HL-60 (cell line): ENCODE measurements around the gene CDC25B.

Experiments used
- CTCF ChIP-seq: IDR thresholded peaks from one replicate; pipeline ENCODE4 v1.5.1; 2011; ENCODE audit warnings: low read length, control low read depth, inconsistent platforms; ENCODE audit not compliant: insufficient read depth
- GABPA ChIP-seq: IDR thresholded peaks from 2 replicates; pipeline ENCODE4 v1.6.1; 2012; ENCODE audit warnings: low read depth
- POLR2AphosphoS5 ChIP-seq: IDR thresholded peaks from 2 replicates; pipeline ENCODE4 v1.6.1; 2012; ENCODE audit warnings: low read depth
- REST ChIP-seq: IDR thresholded peaks from 2 replicates; pipeline ENCODE4 v1.6.1; 2012; ENCODE audit warnings: low read depth; ENCODE audit not compliant: insufficient replicate concordance
- SPI1 ChIP-seq: IDR thresholded peaks from 2 replicates; pipeline ENCODE4 v1.6.1; 2012; ENCODE audit warnings: low read depth, mild to moderate bottlenecking, borderline replicate concordance

DNA sequence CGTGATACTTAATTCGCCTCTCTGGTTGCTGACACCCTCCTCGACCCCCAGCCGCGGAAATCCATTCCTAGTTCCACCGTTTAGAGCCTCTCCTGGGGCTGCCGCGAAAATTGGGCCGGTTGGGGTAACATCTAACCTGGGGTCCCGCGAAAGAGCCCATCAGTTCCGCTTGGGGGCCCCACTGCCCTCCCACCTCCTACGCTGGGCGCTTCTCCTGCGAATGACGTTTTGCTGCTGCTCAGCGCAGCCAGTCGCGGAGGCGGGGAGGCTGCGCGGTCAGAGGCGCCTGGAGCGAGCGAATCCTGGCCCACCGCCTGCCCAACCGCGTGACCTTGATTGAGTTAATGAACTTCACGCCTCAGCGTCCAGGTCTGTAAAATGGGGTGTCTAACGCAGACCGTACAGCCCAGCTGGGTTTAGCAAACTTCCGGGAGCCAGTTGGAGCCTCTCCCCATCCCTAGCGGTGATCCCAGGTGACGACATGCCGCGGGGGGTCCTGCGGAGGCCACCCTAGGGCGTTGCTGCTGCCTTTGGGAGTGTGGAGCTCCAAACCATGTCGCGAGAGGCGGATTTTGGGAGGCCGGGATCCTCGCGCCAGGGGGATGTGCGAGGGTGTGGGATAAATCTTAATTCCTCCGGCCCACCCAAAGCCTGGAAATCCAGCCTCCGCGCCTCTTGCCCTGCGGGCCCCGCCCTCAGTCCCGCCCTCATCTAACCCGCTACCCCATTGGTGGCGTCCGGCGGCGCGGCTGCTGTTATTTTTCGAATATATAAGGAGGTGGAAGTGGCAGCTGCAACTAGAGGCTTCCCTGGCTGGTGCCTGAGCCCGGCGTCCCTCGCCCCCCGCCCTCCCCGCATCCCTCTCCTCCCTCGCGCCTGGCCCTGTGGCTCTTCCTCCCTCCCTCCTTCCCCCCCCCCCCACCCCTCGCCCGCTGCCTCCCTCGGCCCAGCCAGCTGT is at the start of gene CDC25B:
- TF ChIP-seq CTCF (no peak), POLR2AphosphoS5 (no peak), SPI1 (no peak), GABPA (no peak), REST (no peak)
